Glomerular visceral epithelial cell (primary cell): ENCODE results near the gene HLA-C.
A peak's percentile ranks its signal among the peaks of the same experiment; 100 is the strongest.
"Not testable (repeated sequence)": the region's sequence is repeated elsewhere in the genome, so short reads cannot be mapped to it uniquely, and the experiment has no call there.

Experiments used
- DNase-seq: peaks from one replicate; pipeline ENCODE4 v3.0.0-alpha.2; 2016; ENCODE audit errors: extremely low spot score

HLA-C gene

DNA sequence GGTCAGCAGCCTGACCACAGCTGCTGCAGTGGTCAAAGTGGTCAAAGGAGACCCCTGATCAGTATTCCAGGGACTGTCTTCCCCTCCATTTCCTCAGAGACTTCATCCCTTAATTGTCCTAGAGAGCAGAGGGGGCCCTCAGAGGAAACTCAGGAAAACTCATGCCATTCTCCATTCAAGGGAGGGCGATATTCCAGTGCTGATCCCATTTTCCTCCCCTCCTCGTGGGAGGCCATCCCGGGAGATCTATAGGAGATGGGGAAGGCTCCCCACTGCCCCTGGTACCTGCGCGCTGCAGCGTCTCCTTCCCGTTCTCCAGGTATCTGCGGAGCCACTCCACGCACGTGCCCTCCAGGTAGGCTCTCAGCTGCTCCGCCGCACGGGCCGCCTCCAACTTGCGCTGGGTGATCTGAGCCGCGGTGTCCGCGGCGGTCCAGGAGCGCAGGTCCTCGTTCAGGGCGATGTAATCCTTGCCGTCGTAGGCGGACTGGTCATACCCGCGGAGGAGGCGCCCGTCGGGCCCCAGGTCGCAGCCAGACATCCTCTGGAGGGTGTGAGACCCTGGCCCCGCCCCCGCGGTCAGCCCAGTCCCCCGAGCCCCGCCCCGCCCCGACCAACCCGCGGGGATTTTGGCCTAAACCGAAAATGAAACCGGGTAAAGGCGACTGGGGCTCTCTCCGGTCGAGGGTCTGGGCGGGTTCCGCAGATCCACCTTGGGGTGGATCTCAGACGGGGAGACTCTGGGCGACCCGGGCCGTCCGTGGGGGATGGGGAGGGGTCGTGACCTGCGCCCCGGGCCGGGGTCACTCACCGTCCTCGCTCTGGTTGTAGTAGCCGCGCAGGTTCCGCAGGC is 878 bp downstream of the HLA-C start:
- peak; percentile 46 for DNase-seq

DNA sequence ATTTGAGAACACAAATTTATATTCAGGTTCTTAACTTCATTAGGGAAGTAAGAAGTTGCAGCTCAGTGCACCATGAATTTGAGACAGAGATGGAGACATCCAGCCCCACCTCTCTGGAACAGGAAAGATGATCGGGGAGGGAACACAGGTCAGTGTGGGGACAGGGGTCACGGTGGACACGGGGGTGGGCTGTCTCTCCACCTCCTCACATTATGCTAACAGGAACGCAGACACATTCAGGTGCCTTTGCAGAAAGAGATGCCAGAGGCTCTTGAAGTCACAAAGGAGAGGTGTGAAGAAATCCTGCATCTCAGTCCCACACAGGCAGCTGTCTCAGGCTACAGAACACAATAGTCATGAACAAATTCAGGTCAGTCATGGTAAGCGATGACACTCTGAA is 3.1 kb downstream of the HLA-C start:
- no peak for DNase-seq

- DNase-seq: no peak
Measured at GRCh38 chr6:31268369-31268765, 3.5 kb downstream of the HLA-C start.

- no peak for DNase-seq
Measured at GRCh38 chr6:31267651-31268368, 4.1 kb downstream of the HLA-C start.

DNA sequence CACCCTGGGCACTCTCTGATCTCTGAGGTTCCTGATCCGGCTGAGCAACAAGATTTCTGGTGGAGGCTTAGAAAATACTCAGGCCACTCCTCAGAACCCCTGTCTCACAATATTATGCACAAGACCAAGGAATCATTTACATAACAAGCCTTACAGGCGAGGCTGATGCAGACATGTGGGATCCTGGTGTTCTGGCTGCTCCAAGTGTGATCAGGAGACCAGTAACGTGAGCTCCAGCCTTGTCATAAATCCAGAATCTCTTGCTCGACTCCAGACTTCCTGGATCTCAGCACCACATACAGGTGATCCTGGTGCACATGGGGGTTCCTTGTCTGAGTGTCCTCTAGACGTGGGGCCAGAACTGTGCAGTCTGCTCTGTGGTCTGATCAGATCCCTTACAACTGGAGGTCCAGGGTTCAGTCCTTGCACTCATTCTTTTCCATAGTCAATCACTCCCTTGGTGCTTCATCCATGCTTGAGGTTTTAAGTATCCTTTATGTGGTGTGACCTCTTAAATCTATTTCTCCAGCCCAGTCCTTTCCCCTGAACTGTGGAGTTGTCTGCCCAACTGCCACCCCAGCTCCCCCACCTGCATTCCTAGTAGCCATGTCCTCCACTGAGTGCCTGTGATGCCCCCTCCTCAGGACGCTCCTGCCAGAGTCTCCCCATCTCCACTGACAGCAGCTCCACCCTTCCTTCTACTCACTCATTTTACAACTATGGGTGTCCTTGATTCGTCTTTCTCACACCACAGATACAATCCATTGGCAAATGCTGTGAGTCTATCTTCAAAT is 5.1 kb downstream of the HLA-C start:
- DNase-seq: no peak

- no peak for DNase-seq
Measured at GRCh38 chr6:31265926-31266325, 6.0 kb downstream of the HLA-C start.

- DNase-seq: not testable (repeated sequence)
Measured at GRCh38 chr6:31263346-31263933, 8.5 kb downstream of the HLA-C start.

DNA sequence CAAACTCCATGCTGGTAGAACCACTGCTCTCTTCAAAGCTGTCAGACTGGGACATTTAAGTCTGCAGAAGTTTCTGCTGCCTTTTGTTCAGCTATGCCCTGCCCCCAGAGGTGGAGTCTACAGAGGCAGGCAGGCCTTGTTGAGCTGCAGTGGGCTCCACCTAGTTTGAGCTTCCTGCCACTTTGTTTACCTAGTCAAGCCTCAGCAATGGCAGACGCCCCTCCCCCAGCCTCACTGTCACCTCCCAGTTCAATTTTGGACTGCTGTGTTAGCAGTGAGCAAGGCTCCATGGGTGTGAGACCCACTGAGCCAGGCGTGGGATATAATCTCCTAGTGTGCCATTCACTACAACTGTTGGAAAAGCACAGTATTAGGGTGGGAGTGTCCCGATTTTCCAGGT is 11.9 kb downstream of the HLA-C start:
- not testable (repeated sequence) for DNase-seq

DNA sequence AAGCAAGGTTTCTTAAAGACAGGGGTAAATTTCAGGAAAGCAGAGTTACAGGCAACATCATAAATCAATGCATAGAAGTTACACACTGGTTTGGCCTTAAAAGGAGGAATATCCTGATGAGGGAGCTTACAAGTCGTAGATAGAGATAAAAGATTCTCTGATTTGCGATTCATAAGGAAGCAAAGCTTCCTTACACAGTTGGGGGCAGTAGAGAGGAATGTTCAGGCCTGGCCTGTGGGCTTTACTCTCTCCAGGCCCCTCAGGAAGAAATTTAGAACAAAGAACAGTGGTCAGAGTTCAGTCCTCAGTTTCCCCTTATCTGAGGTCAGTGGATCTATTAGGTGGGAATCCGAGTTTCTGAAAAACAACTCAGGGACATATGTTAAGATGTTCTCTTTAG is 19.3 kb downstream of the HLA-C start:
- no peak for DNase-seq

DNA sequence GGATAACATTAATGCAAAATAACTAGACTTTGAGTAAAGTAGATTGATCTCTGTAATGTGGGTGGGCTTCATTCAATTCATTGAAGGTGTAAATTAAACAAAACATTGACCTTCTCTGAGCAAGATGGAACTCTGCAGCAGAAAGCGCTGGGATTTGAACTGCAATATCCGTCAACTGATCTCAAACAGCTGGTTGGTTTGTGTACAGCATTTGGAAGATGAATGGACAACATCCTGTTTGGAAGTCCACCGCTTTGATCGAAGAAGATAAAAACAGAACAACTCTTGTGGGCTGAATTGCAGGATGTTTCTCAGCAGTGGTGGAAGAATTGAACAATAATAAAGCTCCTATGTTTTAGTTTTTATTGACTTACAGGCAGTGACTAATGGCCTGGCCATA is 20.6 kb downstream of the HLA-C start:
- no peak for DNase-seq

DNA sequence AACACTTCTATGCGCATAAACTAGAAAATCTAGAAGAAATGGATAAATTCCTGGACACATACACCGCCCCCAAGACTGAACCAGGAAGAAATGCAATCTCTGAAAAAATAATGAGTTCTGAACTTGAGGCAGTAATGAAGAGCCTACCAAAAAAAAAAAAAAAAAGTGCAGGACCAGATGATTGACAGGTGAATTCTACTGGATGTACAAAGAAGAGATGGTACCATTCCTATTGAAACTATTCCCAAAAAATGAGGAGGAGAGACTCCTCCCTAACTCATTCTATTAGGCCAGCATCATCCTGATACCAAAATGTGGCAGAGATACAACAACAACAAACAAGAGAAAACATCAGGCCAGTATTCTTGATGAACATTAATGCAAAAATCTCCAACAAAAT is 22.7 kb downstream of the HLA-C start:
- DNase-seq: no peak

GRCh38 chr6:31247813-31248212 is 24.1 kb downstream of the HLA-C start:
- no peak for DNase-seq

- peak; percentile 66 for DNase-seq
Measured at GRCh38 chr6:31246051-31246521, 25.8 kb downstream of the HLA-C start.

DNA sequence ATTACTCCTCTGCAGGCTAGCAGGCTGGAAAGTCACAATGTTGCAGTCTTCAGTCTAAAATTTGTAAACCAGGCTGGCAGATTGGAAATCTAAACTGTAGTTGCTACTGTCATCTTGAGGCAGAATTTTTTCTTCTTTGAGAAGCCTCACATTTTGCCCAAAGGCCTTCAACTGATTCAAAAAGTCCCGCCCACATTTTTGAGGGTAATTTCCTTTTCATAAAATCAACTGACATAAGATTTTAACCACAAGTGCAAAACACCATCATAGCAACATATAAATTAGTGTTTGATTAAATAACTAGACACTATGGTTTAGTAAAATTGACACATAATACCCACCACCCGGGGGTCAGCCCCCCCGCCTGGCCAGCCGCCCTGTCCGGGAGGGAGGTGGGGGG is 28.4 kb downstream of the HLA-C start:
- no peak for DNase-seq

- DNase-seq: no peak
Measured at GRCh38 chr6:31239854-31240253, 32.0 kb downstream of the HLA-C start.

DNA sequence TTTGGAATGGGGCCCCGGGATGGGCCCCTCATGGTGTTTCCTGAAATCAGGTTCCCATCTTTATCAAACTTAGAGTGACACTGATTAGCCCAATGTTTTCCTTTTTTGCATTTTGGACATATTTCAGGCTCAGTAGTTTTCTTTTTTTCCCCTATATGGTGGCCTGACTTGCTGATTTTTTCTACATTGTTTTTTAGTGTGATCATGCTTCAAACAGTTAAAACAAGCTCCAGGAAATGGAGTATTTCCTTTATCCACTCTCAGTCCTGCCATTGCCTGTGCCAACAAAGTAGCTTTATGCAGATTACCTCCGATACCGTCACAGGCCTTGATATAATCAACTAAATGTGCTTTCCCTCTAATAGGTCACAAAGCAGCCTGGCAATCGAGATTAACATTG is 37.8 kb downstream of the HLA-C start:
- DNase-seq: not testable (repeated sequence)

DNA sequence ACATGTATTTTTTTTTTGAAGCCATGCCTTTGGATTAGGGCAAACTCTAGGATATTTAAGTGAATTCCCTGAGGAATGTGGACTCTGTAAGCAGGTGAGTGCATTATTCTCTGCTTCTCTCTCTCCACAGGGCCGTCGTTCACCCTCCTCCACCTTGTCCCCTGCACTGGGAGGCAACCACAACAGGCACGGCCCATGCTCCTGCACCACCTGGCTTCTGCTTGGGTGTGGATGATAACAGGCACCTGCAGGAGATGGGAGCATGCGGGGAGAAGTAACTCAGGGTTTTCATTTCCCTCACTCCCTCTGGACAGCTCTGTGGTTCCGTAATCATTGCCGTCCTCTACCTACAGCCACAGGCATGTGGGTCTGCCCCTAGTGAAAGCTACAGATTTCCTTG is 43.4 kb downstream of the HLA-C start:
- DNase-seq: no peak

GRCh38 chr6:31227143-31227542 is 44.7 kb downstream of the HLA-C start:
- DNase-seq: no peak

GRCh38 chr6:31225735-31226134 is 46.2 kb downstream of the HLA-C start:
- no peak for DNase-seq

DNA sequence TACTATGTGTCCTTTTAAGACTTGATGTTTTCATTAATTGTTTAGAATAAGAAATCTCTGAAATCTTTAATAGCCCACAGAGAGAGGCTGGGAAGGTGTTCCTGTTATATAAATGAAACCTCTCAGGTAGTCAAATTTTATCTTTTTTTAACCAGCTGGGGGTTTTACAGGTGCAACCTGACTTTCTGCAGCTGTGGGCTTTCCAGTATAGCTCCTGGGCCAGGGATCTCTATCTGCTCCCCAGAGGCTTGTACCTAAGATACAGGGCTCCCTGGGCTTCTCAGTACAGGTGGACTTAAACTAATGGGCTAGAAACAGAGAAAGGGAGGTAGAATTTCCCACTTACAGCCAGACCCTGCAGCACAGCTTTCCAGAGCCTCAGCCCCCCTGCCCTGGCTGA is 49.4 kb downstream of the HLA-C start:
- no peak for DNase-seq
